ENCODE results near the gene CLK1.
A peak's percentile ranks its signal among the peaks of the same experiment; 100 is the strongest.

- TF ChIP-seq CTCF (IDR thresholded peaks at IDR 0.05): peak in 3 of 4 experiments; percentile 44 to 73 (median 66)
- TF ChIP-seq POLR2A (IDR thresholded peaks at IDR 0.05): no peak
Observed at GRCh38 chr2:200905618-200906296, 41.3 kb upstream of the CLK1 start.

Measured in prostate gland (tissue), 2 donors.